BLaER1 treated with 17β-estradiol and CSF1 and Interleukin-3, amounts not matched to agents 10 nM and 100 nM (cell line): ENCODE results near the gene ACE2.

Source experiments
- H3K27ac ChIP-seq, 11 experiments: shearing (Covaris generic); formaldehyde crosslinking; 2 replicates each; pipeline ENCODE4 v1.8.1; 2022
- H3K27me3 ChIP-seq, 11 experiments: shearing (Covaris generic); formaldehyde crosslinking; 2 replicates each; pipeline ENCODE4 v1.8.1; 2022
- H3K36me3 ChIP-seq, 11 experiments: shearing (Covaris generic); formaldehyde crosslinking; 2 replicates each; pipeline ENCODE4 v1.8.1; 2022
- H3K4me1 ChIP-seq, 10 experiments: shearing (Covaris generic); formaldehyde crosslinking; 2 replicates each; pipeline ENCODE4 v1.8.1; 2022
- H3K4me2 ChIP-seq, 11 experiments: shearing (Covaris generic); formaldehyde crosslinking; 2 replicates each; pipeline ENCODE4 v1.8.1; 2022
- H3K4me3 ChIP-seq, 10 experiments: shearing (Covaris generic); formaldehyde crosslinking; 2 replicates each; pipeline ENCODE4 v1.8.1; 2022
- H3K9ac ChIP-seq, 11 experiments: shearing (Covaris generic); formaldehyde crosslinking; 2 replicates each; pipeline ENCODE4 v1.8.1; 2022
- H3K9me3 ChIP-seq, 11 experiments: shearing (Covaris generic); formaldehyde crosslinking; replicated peaks in 1 of 11; 2 replicates each; pipeline ENCODE4 v1.8.1; 2022
- H4K20me1 ChIP-seq, 11 experiments: shearing (Covaris generic); formaldehyde crosslinking; 2 replicates each; pipeline ENCODE4 v1.8.1; 2022
- Cebpa-rat ChIP-seq, 11 experiments: shearing (Covaris generic); IDR thresholded peaks; 2 replicates each; pipeline ENCODE4 v1.8.1; 2022

The ACE2 gene

GRCh38 chrX:15566244-15566643, 34.5 kb downstream of the ACE2 start:
- no peak overlapping the region for H3K4me2 ChIP-seq
- H3K27me3 ChIP-seq: peaks cover 95 to 99% (median 98%) of the 10 kb centered on the region in 11 experiments
- no peak overlapping the region for H3K27ac ChIP-seq
- peaks cover 0 to 10% (median 0%) of the 10 kb centered on the region in 11 experiments; a peak in 4 of 22 replicates for H4K20me1 ChIP-seq
- no peaks in the 10 kb centered on the region for H3K4me1 ChIP-seq
- H3K36me3 ChIP-seq: no peaks in the 10 kb centered on the region
- H3K9ac ChIP-seq: no peak overlapping the region
- TF ChIP-seq Cebpa-rat (IDR thresholded peaks at IDR 0.05): no peak
- H3K4me3 ChIP-seq: no peak overlapping the region
- no peaks in the 10 kb centered on the region for H3K9me3 ChIP-seq

GRCh38 chrX:15564981-15565579, 35.7 kb downstream of the ACE2 start:
- no peaks in the 10 kb centered on the region for H3K9me3 ChIP-seq
- peaks cover 95 to 99% (median 98%) of the 10 kb centered on the region in 11 experiments for H3K27me3 ChIP-seq
- TF ChIP-seq Cebpa-rat (IDR thresholded peaks at IDR 0.05): no peak
- no peak overlapping the region for H3K4me2 ChIP-seq
- no peaks in the 10 kb centered on the region for H3K4me1 ChIP-seq
- H3K9ac ChIP-seq: no peak overlapping the region
- H3K27ac ChIP-seq: no peak overlapping the region
- no peaks in the 10 kb centered on the region for H3K36me3 ChIP-seq
- peaks cover 0 to 10% (median 0%) of the 10 kb centered on the region in 11 experiments; a peak in 4 of 22 replicates for H4K20me1 ChIP-seq
- no peak overlapping the region for H3K4me3 ChIP-seq

GRCh38 chrX:15563056-15563455, 37.7 kb downstream of the ACE2 start:
- no peak overlapping the region for H3K4me2 ChIP-seq
- no peak overlapping the region for H3K27ac ChIP-seq
- TF ChIP-seq Cebpa-rat (IDR thresholded peaks at IDR 0.05): no peak
- H3K4me1 ChIP-seq: no peaks in the 10 kb centered on the region
- H4K20me1 ChIP-seq: peaks cover 0 to 10% (median 0%) of the 10 kb centered on the region in 11 experiments; a peak in 3 of 22 replicates
- H3K36me3 ChIP-seq: no peaks in the 10 kb centered on the region
- no peak overlapping the region for H3K9ac ChIP-seq
- H3K9me3 ChIP-seq: no peaks in the 10 kb centered on the region
- no peak overlapping the region for H3K4me3 ChIP-seq
- H3K27me3 ChIP-seq: peaks cover 96 to 99% (median 98%) of the 10 kb centered on the region in 11 experiments

- no peak overlapping the region for H3K9ac ChIP-seq
- peaks cover 0 to 13% (median 0%) of the 10 kb centered on the region in 11 experiments; a peak in 3 of 22 replicates for H4K20me1 ChIP-seq
- no peak for TF ChIP-seq Cebpa-rat (IDR thresholded peaks at IDR 0.05)
- H3K4me2 ChIP-seq: no peak overlapping the region
- H3K4me1 ChIP-seq: no peaks in the 10 kb centered on the region
- H3K4me3 ChIP-seq: no peak overlapping the region
- H3K9me3 ChIP-seq: no peaks in the 10 kb centered on the region
- H3K36me3 ChIP-seq: no peaks in the 10 kb centered on the region
- no peak overlapping the region for H3K27ac ChIP-seq
- peaks cover 91 to 99% (median 97%) of the 10 kb centered on the region in 11 experiments for H3K27me3 ChIP-seq
Measured at GRCh38 chrX:15560924-15561323, 39.8 kb downstream of the ACE2 start.

- peaks cover 91 to 99% (median 97%) of the 10 kb centered on the region in 11 experiments for H3K27me3 ChIP-seq
- H3K4me2 ChIP-seq: no peak overlapping the region
- H3K9ac ChIP-seq: no peak overlapping the region
- H3K4me3 ChIP-seq: no peak overlapping the region
- no peaks in the 10 kb centered on the region for H3K4me1 ChIP-seq
- no peak for TF ChIP-seq Cebpa-rat (IDR thresholded peaks at IDR 0.05)
- no peaks in the 10 kb centered on the region for H3K9me3 ChIP-seq
- no peaks in the 10 kb centered on the region for H3K36me3 ChIP-seq
- H3K27ac ChIP-seq: no peak overlapping the region
- H4K20me1 ChIP-seq: peaks cover 0 to 13% (median 0%) of the 10 kb centered on the region in 11 experiments; a peak in 3 of 22 replicates
Measured at GRCh38 chrX:15559227-15559626, 41.5 kb downstream of the ACE2 start.

- Histone ChIP-seq H3K27ac (no peak overlapping the region), H3K4me3 (no peak overlapping the region), H3K4me2 (no peak overlapping the region), H3K4me1 (no peaks in the 10 kb centered on the region), H3K9me3 (peaks cover 0 to 9% (median 6%) of the 10 kb centered on the region in 11 experiments; a peak in 10 of 22 replicates), H3K27me3 (peaks cover 89 to 100% (median 98%) of the 10 kb centered on the region in 11 experiments), H3K36me3 (no peaks in the 10 kb centered on the region), H3K9ac (no peak overlapping the region), H4K20me1 (peaks cover 0 to 11% (median 0%) of the 10 kb centered on the region in 11 experiments; a peak in 4 of 22 replicates)
- peak in 3 of 11 experiments; percentile 11 to 67 (median 12); a peak in 2 of 22 replicates for TF ChIP-seq Cebpa-rat (IDR thresholded peaks at IDR 0.05)
Measured at GRCh38 chrX:15549189-15550012, 51.4 kb downstream of the ACE2 start.

GRCh38 chrX:15547356-15547755, 53.4 kb downstream of the ACE2 start:
- Histone ChIP-seq H3K4me2 (no peak overlapping the region), H3K27ac (no peak overlapping the region), H3K9me3 (peaks cover 0 to 9% (median 6%) of the 10 kb centered on the region in 11 experiments; a peak in 10 of 22 replicates), H3K27me3 (peaks cover 89 to 100% (median 97%) of the 10 kb centered on the region in 11 experiments), H3K9ac (no peak overlapping the region), H3K4me3 (no peak overlapping the region), H4K20me1 (peaks cover 0 to 6% (median 0%) of the 10 kb centered on the region in 11 experiments; a peak in 3 of 22 replicates), H3K4me1 (no peaks in the 10 kb centered on the region), H3K36me3 (no peaks in the 10 kb centered on the region)
- no peak for TF ChIP-seq Cebpa-rat (IDR thresholded peaks at IDR 0.05)

- no peak overlapping the region for H3K4me3 ChIP-seq
Measured at GRCh38 chrX:15546745-15547144, 54.0 kb downstream of the ACE2 start.

GRCh38 chrX:15530318-15530717, 70.4 kb downstream of the ACE2 start:
- Histone ChIP-seq H3K27me3 (peaks cover 95 to 98% (median 98%) of the 10 kb centered on the region in 11 experiments), H3K9me3 (no peaks in the 10 kb centered on the region), H3K4me3 (no peak overlapping the region), H3K36me3 (no peaks in the 10 kb centered on the region), H3K9ac (no peak overlapping the region), H3K4me2 (no peak overlapping the region), H3K27ac (no peak overlapping the region), H3K4me1 (no peaks in the 10 kb centered on the region), H4K20me1 (peaks cover 0 to 9% (median 0%) of the 10 kb centered on the region in 11 experiments; a peak in 2 of 22 replicates)
- TF ChIP-seq Cebpa-rat (IDR thresholded peaks at IDR 0.05): no peak

More at GRCh38 chrX:15546745-15547144, 54.0 kb downstream of the ACE2 start:
- Histone ChIP-seq H4K20me1 (peaks cover 0 to 6% (median 0%) of the 10 kb centered on the region in 11 experiments; a peak in 3 of 22 replicates), H3K4me2 (no peak overlapping the region), H3K36me3 (no peaks in the 10 kb centered on the region), H3K4me1 (no peaks in the 10 kb centered on the region), H3K27ac (no peak overlapping the region), H3K9me3 (peaks cover 0 to 9% (median 6%) of the 10 kb centered on the region in 11 experiments; a peak in 10 of 22 replicates), H3K9ac (no peak overlapping the region), H3K27me3 (peaks cover 89 to 100% (median 97%) of the 10 kb centered on the region in 11 experiments)
- no peak for TF ChIP-seq Cebpa-rat (IDR thresholded peaks at IDR 0.05)
